Measurements from ENCODE around the gene ENO2.

The ENO2 gene

DNA sequence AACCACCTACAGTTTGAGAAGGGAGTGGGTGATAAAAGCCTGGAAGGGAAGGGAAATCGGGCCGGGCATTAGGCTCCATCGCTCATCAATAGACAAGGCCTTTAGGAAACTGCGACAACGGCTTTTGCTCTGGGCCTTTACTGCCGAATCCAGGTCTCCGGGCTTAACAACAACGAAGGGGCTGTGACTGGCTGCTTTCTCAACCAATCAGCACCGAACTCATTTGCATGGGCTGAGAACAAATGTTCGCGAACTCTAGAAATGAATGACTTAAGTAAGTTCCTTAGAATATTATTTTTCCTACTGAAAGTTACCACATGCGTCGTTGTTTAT lies 29.0 kb downstream of the ENO2 start:
- Histone ChIP-seq H3K9ac (ENCODE audit: low read length) (peak overlapping the region; percentile 79), H3K4me3 (ENCODE audit: low read depth, low read length, poor library complexity, severe bottlenecking) (peak overlapping the region; percentile 71), H3K4me2 (ENCODE audit: low read length) (peak overlapping the region; percentile 91), H3F3A (ENCODE audit: insufficient read depth, low read length) (no peaks in the 10 kb centered on the region), H3K4me1 (ENCODE audit: insufficient read depth, low read length, severe bottlenecking) (peaks cover 48% of the 10 kb centered on the region), H2AFZ (ENCODE audit: low read length) (peak overlapping the region; percentile 28; the same call in 1 of the 2 replicates), H3K27ac (ENCODE audit: low read depth, low read length, poor library complexity, severe bottlenecking) (peak overlapping the region; percentile 91), H3K36me3 (ENCODE audit: insufficient read depth, low read length) (no peaks in the 10 kb centered on the region), H3K79me2 (ENCODE audit: insufficient read depth, low read length) (no peaks in the 10 kb centered on the region), H3K9me3 (ENCODE audit: low read length) (no peaks in the 10 kb centered on the region), H4K20me1 (ENCODE audit: insufficient read depth, low read length) (no peaks in the 10 kb centered on the region), H3K9me2 (ENCODE audit: low read depth, low read length) (no peaks in the 10 kb centered on the region), H3K27me3 (ENCODE audit: insufficient read depth, low read length) (no peaks in the 10 kb centered on the region)
- no peak for TF ChIP-seq EZH2 (IDR thresholded peaks at IDR 0.05; ENCODE audit: borderline replicate concordance, low read length)
- TF ChIP-seq, protein P1, sequence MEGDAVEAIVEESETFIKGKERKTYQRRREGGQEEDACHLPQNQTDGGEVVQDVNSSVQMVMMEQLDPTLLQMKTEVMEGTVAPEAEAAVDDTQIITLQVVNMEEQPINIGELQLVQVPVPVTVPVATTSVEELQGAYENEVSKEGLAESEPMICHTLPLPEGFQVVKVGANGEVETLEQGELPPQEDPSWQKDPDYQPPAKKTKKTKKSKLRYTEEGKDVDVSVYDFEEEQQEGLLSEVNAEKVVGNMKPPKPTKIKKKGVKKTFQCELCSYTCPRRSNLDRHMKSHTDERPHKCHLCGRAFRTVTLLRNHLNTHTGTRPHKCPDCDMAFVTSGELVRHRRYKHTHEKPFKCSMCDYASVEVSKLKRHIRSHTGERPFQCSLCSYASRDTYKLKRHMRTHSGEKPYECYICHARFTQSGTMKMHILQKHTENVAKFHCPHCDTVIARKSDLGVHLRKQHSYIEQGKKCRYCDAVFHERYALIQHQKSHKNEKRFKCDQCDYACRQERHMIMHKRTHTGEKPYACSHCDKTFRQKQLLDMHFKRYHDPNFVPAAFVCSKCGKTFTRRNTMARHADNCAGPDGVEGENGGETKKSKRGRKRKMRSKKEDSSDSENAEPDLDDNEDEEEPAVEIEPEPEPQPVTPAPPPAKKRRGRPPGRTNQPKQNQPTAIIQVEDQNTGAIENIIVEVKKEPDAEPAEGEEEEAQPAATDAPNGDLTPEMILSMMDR (IDR thresholded peaks at IDR 0.05; ENCODE audit: low read length), result no peak

DNA sequence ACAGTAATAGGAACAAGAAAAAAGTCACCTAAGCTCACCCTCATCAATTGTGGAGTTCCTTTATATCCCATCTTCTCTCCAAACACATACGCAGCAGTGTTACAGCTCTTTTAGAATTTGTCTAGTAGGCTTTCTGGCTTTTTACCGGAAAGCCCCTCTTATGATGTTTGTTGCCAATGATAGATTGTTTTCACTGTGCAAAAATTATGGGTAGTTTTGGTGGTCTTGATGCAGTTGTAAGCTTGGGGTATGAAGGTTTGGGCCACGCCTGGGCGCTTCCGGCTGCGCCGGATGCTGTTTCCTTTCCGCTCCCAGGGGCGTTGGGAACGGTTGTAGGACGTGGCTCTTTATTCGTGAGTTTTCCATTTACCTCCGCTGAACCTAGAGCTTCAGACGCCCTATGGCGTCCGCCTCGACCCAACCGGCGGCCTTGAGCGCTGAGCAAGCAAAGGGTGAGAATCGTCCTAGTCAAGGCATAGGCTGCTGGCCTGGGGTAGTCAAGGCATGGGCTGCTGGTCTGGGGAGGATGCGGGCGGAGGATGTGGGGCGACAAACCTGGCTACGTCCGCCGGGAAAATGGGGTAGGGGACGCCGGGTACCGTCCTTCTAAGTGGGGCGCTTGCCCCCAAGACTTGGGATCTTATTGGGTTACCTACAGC lies 29.5 kb downstream of the ENO2 start, which contains the start of the genes C12orf57 and RNU7-1:
C12orf57 (plus strand) TSS at position 301 of the 659 bp plus-strand sequence; CDS start at position 401, 100 bp downstream.
RNU7-1 (plus strand) TSS at position 95 of the 659 bp plus-strand sequence.
- Histone ChIP-seq H3K9me3 (ENCODE audit: low read length) (no peaks in the 10 kb centered on the region), H3K9ac (ENCODE audit: low read length) (peak within 1 kb of the TSS; percentile 79), H3F3A (ENCODE audit: insufficient read depth, low read length) (no peaks in the 10 kb centered on the region), H4K20me1 (ENCODE audit: insufficient read depth, low read length) (no peaks in the 10 kb centered on the region), H3K36me3 (ENCODE audit: insufficient read depth, low read length) (no peaks in the 10 kb centered on the region), H3K4me2 (ENCODE audit: low read length) (peak within 1 kb of the TSS; percentile 91), H3K4me3 (ENCODE audit: low read depth, low read length, poor library complexity, severe bottlenecking) (peak within 1 kb of the TSS; percentile 71), H2AFZ (ENCODE audit: low read length) (peak within 1 kb of the TSS; percentile 28; the same call in 1 of the 2 replicates), H3K9me2 (ENCODE audit: low read depth, low read length) (no peaks in the 10 kb centered on the region), H3K79me2 (ENCODE audit: insufficient read depth, low read length) (no peaks in the 10 kb centered on the region), H3K27me3 (ENCODE audit: insufficient read depth, low read length) (no peaks in the 10 kb centered on the region), H3K27ac (ENCODE audit: low read depth, low read length, poor library complexity, severe bottlenecking) (peak within 1 kb of the TSS; percentile 91), H3K4me1 (ENCODE audit: insufficient read depth, low read length, severe bottlenecking) (peaks cover 43% of the 10 kb centered on the region)
- TF ChIP-seq EZH2 (IDR thresholded peaks at IDR 0.05; ENCODE audit: borderline replicate concordance, low read length), result no peak
- TF ChIP-seq, protein P1 (IDR thresholded peaks at IDR 0.05; ENCODE audit: low read length), result no peak

DNA sequence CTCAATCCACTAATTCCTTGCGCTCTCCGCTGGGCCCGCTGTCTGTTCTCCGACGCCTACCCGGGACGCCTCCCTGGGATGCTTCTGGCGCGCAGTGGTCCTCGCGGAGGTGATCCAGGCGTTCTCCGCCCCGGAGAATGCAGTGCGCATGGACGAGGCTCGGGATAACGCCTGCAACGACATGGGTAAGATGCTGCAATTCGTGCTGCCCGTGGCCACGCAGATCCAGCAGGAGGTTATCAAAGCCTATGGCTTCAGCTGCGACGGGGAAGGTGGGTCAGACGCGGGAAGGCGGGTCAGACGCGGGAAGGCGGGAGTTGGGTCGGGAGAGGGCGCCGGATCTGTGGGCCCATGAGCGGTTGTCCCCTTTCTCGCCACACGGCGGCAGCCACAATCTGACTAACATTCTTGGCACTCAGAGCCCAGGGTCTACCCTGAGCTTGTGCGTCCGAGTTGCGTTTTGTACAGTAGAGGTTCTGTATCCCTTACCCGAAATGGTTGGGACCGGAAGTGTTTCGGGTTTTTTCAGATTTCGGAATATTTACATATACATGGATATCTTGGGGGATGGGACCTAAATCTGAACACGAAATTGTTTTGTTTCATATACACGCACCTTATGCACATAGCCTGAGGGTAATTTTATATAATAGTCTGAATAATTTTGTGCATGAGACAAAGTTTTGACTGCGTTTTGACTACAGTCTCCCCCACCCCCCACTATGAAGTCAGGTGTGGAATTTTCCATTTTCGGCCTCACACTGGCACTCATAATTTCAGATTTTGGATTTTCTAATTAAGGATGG lies 30.2 kb downstream of the ENO2 start:
- Histone ChIP-seq H3K79me2 (ENCODE audit: insufficient read depth, low read length) (no peaks in the 10 kb centered on the region), H3F3A (ENCODE audit: insufficient read depth, low read length) (no peaks in the 10 kb centered on the region), H3K9me2 (ENCODE audit: low read depth, low read length) (no peaks in the 10 kb centered on the region), H3K9ac (ENCODE audit: low read length) (peak overlapping the region; percentile 79), H3K4me3 (ENCODE audit: low read depth, low read length, poor library complexity, severe bottlenecking) (peak overlapping the region; percentile 71), H3K4me1 (ENCODE audit: insufficient read depth, low read length, severe bottlenecking) (peaks cover 39% of the 10 kb centered on the region), H3K27me3 (ENCODE audit: insufficient read depth, low read length) (no peaks in the 10 kb centered on the region), H3K4me2 (ENCODE audit: low read length) (peak overlapping the region; percentile 91), H3K27ac (ENCODE audit: low read depth, low read length, poor library complexity, severe bottlenecking) (peak overlapping the region; percentile 91), H3K36me3 (ENCODE audit: insufficient read depth, low read length) (no peaks in the 10 kb centered on the region), H3K9me3 (ENCODE audit: low read length) (no peaks in the 10 kb centered on the region), H4K20me1 (ENCODE audit: insufficient read depth, low read length) (no peaks in the 10 kb centered on the region), H2AFZ (ENCODE audit: low read length) (no peak overlapping the region)
- no peak for TF ChIP-seq EZH2 (IDR thresholded peaks at IDR 0.05; ENCODE audit: borderline replicate concordance, low read length)
- TF ChIP-seq, protein P1 (IDR thresholded peaks at IDR 0.05; ENCODE audit: low read length), result peak; percentile 97
